ENCODE data around the gene PAM.

DNA sequence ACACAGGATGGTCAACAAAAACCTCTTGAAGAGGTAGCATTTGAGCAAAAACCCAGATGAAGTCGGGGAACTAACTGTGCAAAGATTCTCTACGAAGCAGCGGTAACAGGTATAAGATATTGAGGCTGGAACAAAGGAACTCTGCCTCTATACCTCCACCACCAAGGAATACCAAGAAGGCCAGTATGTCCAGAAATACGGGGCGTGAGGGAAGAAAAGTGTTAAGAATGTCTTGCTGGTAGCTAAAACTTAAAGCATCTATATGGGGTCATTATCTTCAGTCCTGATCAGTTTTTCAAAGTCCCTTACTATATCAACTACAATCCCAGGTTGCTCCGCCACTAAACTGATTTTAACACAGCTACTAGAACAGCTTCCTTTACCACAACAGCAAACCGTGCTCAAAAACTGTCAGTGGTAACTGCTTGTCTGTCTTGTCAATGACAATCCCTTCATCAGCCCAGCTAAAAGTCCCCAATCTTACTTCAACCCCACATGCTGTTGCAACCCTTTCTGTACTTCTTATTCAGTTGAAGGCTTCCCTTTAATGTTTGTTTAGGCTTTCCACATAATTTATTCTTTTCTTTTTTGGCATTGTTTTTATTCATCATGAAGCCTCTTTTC lies 9.4 kb downstream of the PAM start:
- TF ChIP-seq GATA3 (IDR thresholded peaks at IDR 0.05; ENCODE audit: low read depth, low read length) (no peak), GATA2 (IDR thresholded peaks at IDR 0.05; ENCODE audit: low read depth, low read length) (no peak)
